ENCODE measurements around the gene C17orf100. TPM values are rescaled to one million over a fixed set of nuclear protein-coding genes. Genes with fewer than 3 reads are reported as not detected.
A peak's percentile ranks its signal among the peaks of the same experiment; 100 is the strongest.

Gene C17orf100
- total and polyA plus RNA-seq, 2 donors (not counting 1 experiment from before 2014, with no cell fraction given) = 0.33 to 1.5 TPM

DNA sequence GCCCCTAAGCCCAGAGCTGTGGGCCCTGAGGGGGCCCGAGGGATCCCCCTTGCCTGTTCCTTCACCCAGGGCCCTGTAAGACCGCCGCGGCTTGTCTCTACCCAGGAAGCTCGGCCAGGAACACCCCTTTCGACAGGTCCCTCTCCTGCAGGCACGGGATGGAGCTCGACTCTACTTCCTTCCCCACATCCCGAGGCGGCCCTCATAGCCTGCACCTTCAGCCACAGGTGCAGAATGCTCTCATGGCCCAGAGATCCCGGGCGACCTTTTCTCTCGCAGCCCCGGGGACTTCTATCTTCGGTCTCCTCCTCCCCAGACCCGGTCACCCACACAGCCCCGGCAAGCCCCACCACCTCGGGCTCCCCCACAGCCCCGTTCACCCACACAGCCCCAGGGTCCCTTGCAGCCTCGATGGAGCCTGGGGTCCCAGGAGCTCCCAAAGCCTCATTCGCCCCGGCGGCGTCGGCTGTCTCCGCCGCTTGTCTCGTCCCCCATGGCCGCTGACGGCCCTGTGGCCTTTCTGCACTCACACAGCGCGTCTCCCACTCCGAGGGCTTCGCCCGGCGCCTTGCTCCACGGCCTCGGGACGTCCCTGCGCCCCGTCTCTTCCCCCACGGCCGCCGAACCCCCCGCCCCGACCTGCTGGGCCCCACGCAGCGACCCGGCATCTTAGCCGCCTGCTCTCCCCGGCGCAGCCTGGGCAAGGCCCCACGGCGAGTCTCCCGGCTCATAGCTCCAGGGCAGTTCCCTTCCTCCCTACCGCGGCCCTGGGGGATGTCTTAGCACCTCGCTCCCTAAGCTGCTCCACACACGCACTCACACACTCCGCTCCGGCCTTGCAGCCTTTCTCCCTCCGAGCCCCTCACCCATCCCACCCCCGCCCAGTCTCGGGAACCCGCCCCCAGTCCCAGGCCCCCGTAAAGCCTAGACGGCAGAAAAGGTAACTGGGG is 11.7 kb upstream of the C17orf100 start:
- Histone ChIP-seq H3K9ac (ENCODE audit: insufficient read depth, low read length) (peak overlapping the region; percentile 94), H3K36me3 (ENCODE audit: control insufficient read depth, insufficient read depth, low read length) (peaks cover 8% of the 10 kb centered on the region), H3K4me2 (ENCODE audit: extremely low read depth, insufficient read depth, low read length) (peak overlapping the region; percentile 96), H3K9me3 (ENCODE audit: control insufficient read depth, insufficient read depth, low read depth, low read length) (no peaks in the 10 kb centered on the region), H3K27ac (ENCODE audit: insufficient read depth, low read length) (peak overlapping the region; percentile 93), H3K4me1 (ENCODE audit: control insufficient read depth, extremely low read depth, insufficient read depth, low read length) (peaks cover 9% of the 10 kb centered on the region), H3K79me2 (ENCODE audit: control insufficient read depth, insufficient read depth, low read length) (peaks cover 39% of the 10 kb centered on the region), H3K4me3 (replicated peaks in 1 of 4; ENCODE audit: control extremely low read depth in 1 of 4, insufficient read depth in 1 of 4, low read depth in 3 of 4, low read length in 4 of 4) (peak overlapping the region; percentile 58 to 97 (median 90)), H3K27me3 (ENCODE audit: control insufficient read depth, insufficient read depth, low read length) (no peaks in the 10 kb centered on the region), H2AFZ (ENCODE audit: low read length) (peak overlapping the region; percentile 99), H4K20me1 (ENCODE audit: control insufficient read depth, extremely low read depth, insufficient read depth, low read length) (no peaks in the 10 kb centered on the region)
- peak; percentile 44 to 51 for DNase-seq (ENCODE audit: low read depth in 2 of 2)
- TF ChIP-seq, protein P1, sequence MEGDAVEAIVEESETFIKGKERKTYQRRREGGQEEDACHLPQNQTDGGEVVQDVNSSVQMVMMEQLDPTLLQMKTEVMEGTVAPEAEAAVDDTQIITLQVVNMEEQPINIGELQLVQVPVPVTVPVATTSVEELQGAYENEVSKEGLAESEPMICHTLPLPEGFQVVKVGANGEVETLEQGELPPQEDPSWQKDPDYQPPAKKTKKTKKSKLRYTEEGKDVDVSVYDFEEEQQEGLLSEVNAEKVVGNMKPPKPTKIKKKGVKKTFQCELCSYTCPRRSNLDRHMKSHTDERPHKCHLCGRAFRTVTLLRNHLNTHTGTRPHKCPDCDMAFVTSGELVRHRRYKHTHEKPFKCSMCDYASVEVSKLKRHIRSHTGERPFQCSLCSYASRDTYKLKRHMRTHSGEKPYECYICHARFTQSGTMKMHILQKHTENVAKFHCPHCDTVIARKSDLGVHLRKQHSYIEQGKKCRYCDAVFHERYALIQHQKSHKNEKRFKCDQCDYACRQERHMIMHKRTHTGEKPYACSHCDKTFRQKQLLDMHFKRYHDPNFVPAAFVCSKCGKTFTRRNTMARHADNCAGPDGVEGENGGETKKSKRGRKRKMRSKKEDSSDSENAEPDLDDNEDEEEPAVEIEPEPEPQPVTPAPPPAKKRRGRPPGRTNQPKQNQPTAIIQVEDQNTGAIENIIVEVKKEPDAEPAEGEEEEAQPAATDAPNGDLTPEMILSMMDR (conservative IDR thresholded peaks at IDR 0.05 in 1 of 2, IDR thresholded peaks at IDR 0.05 in 1 of 2; ENCODE audit: low read depth in 1 of 2, low read length in 2 of 2) = no peak
- TF ChIP-seq EZH2 (IDR thresholded peaks at IDR 0.05; ENCODE audit: low read length, missing control alignments) = no peak

DNA sequence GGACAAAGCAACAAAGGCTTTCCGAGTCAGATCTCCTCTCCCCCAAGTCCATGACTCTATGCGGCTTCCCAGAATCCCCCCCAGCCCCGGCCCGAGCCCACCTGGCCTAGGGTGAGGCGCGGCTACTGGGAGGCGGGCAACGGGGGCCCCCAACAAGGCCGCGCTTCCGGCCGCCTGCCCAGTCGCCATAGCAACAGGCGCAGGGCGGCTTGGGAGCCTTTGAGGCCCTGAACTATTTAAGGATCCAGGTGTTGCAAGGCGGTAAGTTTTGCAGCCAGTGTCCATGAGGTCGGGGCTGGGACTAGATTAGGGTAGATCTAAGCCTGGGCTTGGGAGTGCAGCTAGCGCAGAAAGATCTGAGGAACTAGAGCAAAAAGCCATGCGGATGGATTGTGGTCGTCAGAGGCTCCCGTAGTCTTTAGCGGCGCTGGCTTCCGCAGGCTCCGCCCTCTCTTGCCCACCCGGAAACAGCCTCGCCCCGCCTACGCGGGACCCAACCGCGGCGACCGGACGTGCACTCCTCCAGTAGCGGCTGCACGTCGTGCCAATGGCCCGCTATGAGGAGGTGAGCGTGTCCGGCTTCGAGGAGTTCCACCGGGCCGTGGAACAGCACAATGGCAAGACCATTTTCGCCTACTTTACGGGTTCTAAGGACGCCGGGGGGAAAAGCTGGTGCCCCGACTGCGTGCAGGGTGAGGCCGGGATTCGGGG is 10.9 kb upstream of the C17orf100 start, which contains the start of the genes KIAA0753 and TXNDC17:
Gene KIAA0753, minus strand, starts transcription at position 176 of the 711 bp plus-strand sequence. CDS start 5,608 bp downstream, outside the sequence.
Gene TXNDC17, plus strand, starts transcription at position 525 of the 711 bp plus-strand sequence. Its CDS starts 23 bp downstream, at position 548.
- peaks cover 43% of the 10 kb centered on the region for H3K79me2 ChIP-seq (ENCODE audit: control insufficient read depth, insufficient read depth, low read length)

More for the DNA sequence above, 10.9 kb upstream of the C17orf100 start, which contains the start of the genes KIAA0753 and TXNDC17:
- Histone ChIP-seq H4K20me1 (ENCODE audit: control insufficient read depth, extremely low read depth, insufficient read depth, low read length) (no peaks in the 10 kb centered on the region), H3K9ac (ENCODE audit: insufficient read depth, low read length) (peak within 1 kb of the TSS; percentile 94), H3K27ac (ENCODE audit: insufficient read depth, low read length) (peak within 1 kb of the TSS; percentile 93), H2AFZ (ENCODE audit: low read length) (peak within 1 kb of the TSS; percentile 99), H3K9me3 (ENCODE audit: control insufficient read depth, insufficient read depth, low read depth, low read length) (no peaks in the 10 kb centered on the region), H3K4me3 (replicated peaks in 1 of 4; ENCODE audit: control extremely low read depth in 1 of 4, insufficient read depth in 1 of 4, low read depth in 3 of 4, low read length in 4 of 4) (peak within 1 kb of the TSS; percentile 58 to 97 (median 90)), H3K36me3 (ENCODE audit: control insufficient read depth, insufficient read depth, low read length) (peaks cover 8% of the 10 kb centered on the region), H3K4me1 (ENCODE audit: control insufficient read depth, extremely low read depth, insufficient read depth, low read length) (peaks cover 9% of the 10 kb centered on the region), H3K27me3 (ENCODE audit: control insufficient read depth, insufficient read depth, low read length) (no peaks in the 10 kb centered on the region), H3K4me2 (ENCODE audit: extremely low read depth, insufficient read depth, low read length) (peak within 1 kb of the TSS; percentile 96)
- TF ChIP-seq, protein P1 (conservative IDR thresholded peaks at IDR 0.05 in 1 of 2, IDR thresholded peaks at IDR 0.05 in 1 of 2; ENCODE audit: low read depth in 1 of 2, low read length in 2 of 2) = no peak
- no peak for TF ChIP-seq EZH2 (IDR thresholded peaks at IDR 0.05; ENCODE audit: low read length, missing control alignments)
- DNase-seq (ENCODE audit: low read depth in 2 of 2) = peak; percentile 90 to 92
